ENCODE results near the gene ERICH4. TPM values are rescaled to one million over a fixed set of nuclear protein-coding genes. Genes with fewer than 3 reads are reported as not detected.
A peak's percentile ranks its signal among the peaks of the same experiment; 100 is the strongest.

ERICH4 gene
- total RNA-seq, 3 donors from 2014 or later: not detected

GRCh38 chr19:41422456-41422855 lies 20.5 kb upstream of the ERICH4 start:
- ATAC-seq (no peak), DNase-seq (no peak)
- peaks cover 14% of the 10 kb centered on the region for H3K4me1 ChIP-seq (ENCODE audit: low read depth)

GRCh38 chr19:41422955-41423354 lies 20.0 kb upstream of the ERICH4 start:
- intact Hi-C loops (cut with DNase I, micrococcal nuclease): no loop called here
- Histone ChIP-seq H3K9me3 (no peaks in the 10 kb centered on the region), H3K4me3 (no peak overlapping the region), H3K36me3 (ENCODE audit: low read depth) (peaks cover 6% of the 10 kb centered on the region), H3K4me1 (ENCODE audit: low read depth) (peaks cover 14% of the 10 kb centered on the region)
- DNase-seq (no peak), ATAC-seq (no peak)
- TF ChIP-seq CTCF (IDR thresholded peaks at IDR 0.05): no peak

More at GRCh38 chr19:41422456-41422855, 20.5 kb upstream of the ERICH4 start:
- Histone ChIP-seq H3K36me3 (ENCODE audit: low read depth) (peaks cover 6% of the 10 kb centered on the region), H3K9me3 (no peaks in the 10 kb centered on the region), H3K4me3 (no peak overlapping the region)
- intact Hi-C loops (cut with DNase I, micrococcal nuclease): no loop called here
- no peak for TF ChIP-seq CTCF (IDR thresholded peaks at IDR 0.05)

GRCh38 chr19:41424335-41425173 lies 18.4 kb upstream of the ERICH4 start:
- Histone ChIP-seq H3K4me1 (ENCODE audit: low read depth) (peaks cover 19% of the 10 kb centered on the region), H3K4me3 (no peak overlapping the region), H3K9me3 (no peaks in the 10 kb centered on the region), H3K36me3 (ENCODE audit: low read depth) (no peaks in the 10 kb centered on the region)
- DNase-seq: no peak
- TF ChIP-seq CTCF (IDR thresholded peaks at IDR 0.05): no peak
- intact Hi-C loops (cut with DNase I, micrococcal nuclease): no loop called here
- no peak for ATAC-seq

GRCh38 chr19:41425174-41426115 lies 17.5 kb upstream of the ERICH4 start:
- Histone ChIP-seq H3K4me3 (no peak overlapping the region), H3K36me3 (ENCODE audit: low read depth) (no peaks in the 10 kb centered on the region), H3K4me1 (ENCODE audit: low read depth) (peaks cover 19% of the 10 kb centered on the region), H3K9me3 (no peaks in the 10 kb centered on the region)
- TF ChIP-seq CTCF (IDR thresholded peaks at IDR 0.05): no peak
- ATAC-seq (peak; percentile 0), DNase-seq (peak in 2 of 3 donors; percentile 55 to 59)
- intact Hi-C loops (cut with DNase I, micrococcal nuclease): no loop called here

- intact Hi-C loops (cut with DNase I, micrococcal nuclease): no loop called here
- Histone ChIP-seq H3K36me3 (ENCODE audit: low read depth) (no peaks in the 10 kb centered on the region), H3K4me1 (ENCODE audit: low read depth) (peaks cover 15% of the 10 kb centered on the region), H3K9me3 (no peaks in the 10 kb centered on the region), H3K4me3 (peak overlapping the region; percentile 34)
- ATAC-seq (peak; percentile 25), DNase-seq (peak in 2 of 3 donors; percentile 63 to 66)
- no peak for TF ChIP-seq CTCF (IDR thresholded peaks at IDR 0.05)
These were observed 16.7 kb upstream of the ERICH4 start for GRCh38 chr19:41426116-41426841.

Measured in mucosa of descending colon (tissue), 3 donors.